PC-9 (cell line): ENCODE data around the gene ROR2.

Experiments
- EZH2 ChIP-seq: fragments of 200-600 bp; sonication (generic); IDR thresholded peaks from 2 replicates; pipeline ENCODE4 v1.8.0; 2017; ENCODE audit warnings: antibody characterized with exemption, low read depth
- TF ChIP-seq, protein P1 (sequence below): fragments of 200-600 bp; sonication (generic); conservative IDR thresholded peaks from 2 replicates; pipeline ENCODE4 v1.6.1; 2017; ENCODE audit warnings: mixed run types, antibody characterized with exemption, mild to moderate bottlenecking, moderate library complexity

GRCh38 chr9:91914404-91914803, 35.6 kb downstream of the ROR2 start:
- TF ChIP-seq, protein P1, sequence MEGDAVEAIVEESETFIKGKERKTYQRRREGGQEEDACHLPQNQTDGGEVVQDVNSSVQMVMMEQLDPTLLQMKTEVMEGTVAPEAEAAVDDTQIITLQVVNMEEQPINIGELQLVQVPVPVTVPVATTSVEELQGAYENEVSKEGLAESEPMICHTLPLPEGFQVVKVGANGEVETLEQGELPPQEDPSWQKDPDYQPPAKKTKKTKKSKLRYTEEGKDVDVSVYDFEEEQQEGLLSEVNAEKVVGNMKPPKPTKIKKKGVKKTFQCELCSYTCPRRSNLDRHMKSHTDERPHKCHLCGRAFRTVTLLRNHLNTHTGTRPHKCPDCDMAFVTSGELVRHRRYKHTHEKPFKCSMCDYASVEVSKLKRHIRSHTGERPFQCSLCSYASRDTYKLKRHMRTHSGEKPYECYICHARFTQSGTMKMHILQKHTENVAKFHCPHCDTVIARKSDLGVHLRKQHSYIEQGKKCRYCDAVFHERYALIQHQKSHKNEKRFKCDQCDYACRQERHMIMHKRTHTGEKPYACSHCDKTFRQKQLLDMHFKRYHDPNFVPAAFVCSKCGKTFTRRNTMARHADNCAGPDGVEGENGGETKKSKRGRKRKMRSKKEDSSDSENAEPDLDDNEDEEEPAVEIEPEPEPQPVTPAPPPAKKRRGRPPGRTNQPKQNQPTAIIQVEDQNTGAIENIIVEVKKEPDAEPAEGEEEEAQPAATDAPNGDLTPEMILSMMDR: no peak
- no peak for TF ChIP-seq EZH2
